Measurements from ENCODE around the gene CDO1. TPM values are rescaled to one million over a fixed set of nuclear protein-coding genes. Genes with fewer than 3 reads are reported as not detected.

Gene CDO1
- total and polyA plus RNA-seq, 2 of the 8 experiments (the other 6 are each of a cell fraction or from before 2014, with no cell fraction given): 26.1 to 29.5 TPM

GRCh38 chr5:115796656-115797055 is 19.8 kb downstream of the CDO1 start (continued):
- TF ChIP-seq SIN3A (conservative IDR thresholded peaks at IDR 0.05 in 1 of 2, IDR thresholded peaks at IDR 0.05 in 1 of 2; ENCODE audit: low read depth in 1 of 2, low read length in 2 of 2): no peak
